ENCODE data around the gene FEN1.

The FEN1 gene

GRCh38 chr11:61817471-61818202 lies 24.9 kb downstream of the FEN1 start:
- no peak for DNase-seq (ENCODE audit: low read depth)

DNA sequence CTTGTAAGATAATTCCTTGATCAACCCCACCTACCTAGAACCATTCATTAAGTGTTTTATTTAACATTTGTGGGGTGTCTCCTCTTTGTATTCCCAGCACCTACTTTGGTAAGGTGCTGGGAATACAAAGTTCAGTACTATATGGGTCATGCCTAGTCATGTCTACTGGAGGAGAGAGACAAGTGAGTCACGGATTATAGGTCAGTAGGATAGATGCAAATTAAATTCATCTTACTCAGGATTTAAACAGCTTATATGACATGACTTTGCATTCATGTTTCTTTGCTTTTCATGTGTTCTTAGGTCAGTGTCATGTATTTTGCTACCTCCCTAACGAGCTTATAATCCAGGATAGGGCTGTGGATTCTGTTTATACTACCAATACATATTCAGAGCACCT lies 27.5 kb downstream of the FEN1 start:
- DNase-seq (ENCODE audit: low read depth), result no peak

- DNase-seq (ENCODE audit: low read depth), result no peak
Measured at GRCh38 chr11:61826930-61827570, 34.3 kb downstream of the FEN1 start.

GRCh38 chr11:61827571-61828378 lies 35.1 kb downstream of the FEN1 start, which contains the start of gene FADS2:
TSS of gene FADS2 (plus strand) at chr11:61828300. CDS start at chr11:61828391, 91 bp downstream.
- DNase-seq (ENCODE audit: low read depth), result peak; percentile 45

- no peak for DNase-seq (ENCODE audit: low read depth)
Measured at GRCh38 chr11:61828379-61828628, 35.6 kb downstream of the FEN1 start.

DNA sequence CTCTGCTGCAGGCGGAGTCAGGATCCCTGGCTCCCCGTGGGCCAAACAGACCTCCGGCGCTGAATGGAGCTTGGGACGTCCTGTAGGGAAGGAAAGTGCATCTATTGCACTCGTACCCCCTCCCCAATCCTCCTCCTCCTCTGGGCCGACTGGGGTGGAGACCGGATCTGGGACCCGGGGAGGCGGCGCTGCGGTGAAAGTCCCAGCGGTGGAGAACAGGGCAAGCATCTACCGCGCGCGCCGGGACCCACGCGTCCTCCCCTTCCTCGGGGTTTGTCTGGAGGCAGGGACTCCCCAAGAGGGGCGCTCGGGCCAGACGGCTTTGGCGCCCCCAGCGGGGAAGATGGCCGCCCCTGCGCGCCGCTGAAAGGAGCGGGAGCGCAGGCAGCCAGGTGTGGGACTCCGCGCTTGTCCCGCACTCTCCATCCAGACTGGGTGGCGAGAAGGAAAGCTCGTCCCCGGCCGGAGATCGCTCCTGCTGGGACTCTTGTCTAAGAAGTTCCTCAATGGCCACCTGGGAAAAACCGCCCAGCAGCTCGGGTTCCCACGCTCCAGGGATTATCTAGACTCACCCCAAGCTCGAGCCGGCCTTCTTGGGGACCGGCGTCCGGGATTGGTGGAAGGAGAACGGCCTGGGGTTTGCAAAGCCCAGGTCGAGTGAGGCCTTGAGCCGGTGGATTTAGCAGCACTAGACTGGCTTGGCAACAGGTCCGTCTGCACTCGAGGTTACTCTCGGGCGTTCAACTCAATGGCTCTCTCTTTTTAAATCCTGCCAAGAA lies 36.1 kb downstream of the FEN1 start:
- no peak for DNase-seq (ENCODE audit: low read depth)

- no peak for DNase-seq (ENCODE audit: low read depth)
Measured at GRCh38 chr11:61829806-61830205, 37.1 kb downstream of the FEN1 start.

GRCh38 chr11:61830237-61831105 lies 37.8 kb downstream of the FEN1 start:
- DNase-seq (ENCODE audit: low read depth), result no peak

DNA sequence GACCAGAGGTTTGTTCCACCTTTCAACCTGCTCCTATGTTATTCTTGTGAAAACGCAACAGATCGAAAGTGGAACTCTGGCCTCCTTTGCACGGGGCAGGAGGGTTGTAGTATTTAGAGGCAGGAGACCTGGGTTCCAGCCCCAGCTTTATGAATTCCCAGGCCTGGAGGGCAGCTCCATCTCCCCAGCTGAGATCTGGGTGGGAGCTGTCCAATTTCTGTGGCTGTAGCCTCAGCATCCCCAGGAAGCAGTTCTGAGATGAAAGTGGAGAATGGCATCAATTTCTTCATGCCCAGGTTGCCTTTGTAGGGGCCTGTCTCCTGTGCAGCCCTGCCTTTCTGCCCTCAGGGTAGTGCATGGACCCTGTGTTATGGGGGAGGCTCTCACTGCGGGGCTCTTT lies 39.5 kb downstream of the FEN1 start:
- DNase-seq (ENCODE audit: low read depth), result no peak

GRCh38 chr11:61832754-61833153 lies 40.0 kb downstream of the FEN1 start:
- no peak for DNase-seq (ENCODE audit: low read depth)

DNA sequence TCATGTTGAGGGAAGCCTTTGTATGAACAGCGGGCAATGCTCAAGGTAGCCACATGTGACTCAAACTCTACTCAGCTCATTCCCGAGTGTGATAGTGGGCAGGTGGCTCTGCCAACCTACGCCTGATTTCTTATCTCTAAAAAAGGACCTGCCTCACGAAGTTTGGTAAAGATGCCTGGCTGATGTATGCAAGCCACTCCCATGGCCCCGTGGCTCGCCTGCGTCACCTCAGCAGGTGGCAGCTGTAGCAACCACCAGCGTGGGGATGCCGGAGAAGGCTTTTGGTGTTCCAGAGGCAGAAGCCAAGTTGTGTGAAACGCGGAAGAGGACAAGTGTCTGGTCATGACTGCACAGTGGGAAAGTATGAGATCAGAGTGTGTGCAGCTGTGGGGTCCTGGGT lies 40.8 kb downstream of the FEN1 start:
- no peak for DNase-seq (ENCODE audit: low read depth)

DNA sequence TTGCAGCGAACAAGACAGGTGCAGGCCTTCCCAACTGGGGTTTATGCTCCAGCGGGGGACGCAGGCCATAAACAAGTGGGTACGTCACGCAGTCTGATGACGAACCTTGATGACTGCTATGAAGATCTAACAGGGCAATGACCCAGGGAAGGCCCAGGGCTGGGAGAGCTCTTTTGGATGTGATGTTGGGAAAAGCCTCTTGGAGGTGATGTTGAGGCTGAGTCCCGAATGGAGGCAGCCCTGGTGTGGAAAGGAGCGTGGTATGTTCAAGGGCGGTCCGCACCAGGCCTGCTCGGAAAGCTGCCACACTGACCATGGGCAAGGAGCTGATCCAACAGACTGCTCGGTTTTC lies 41.2 kb downstream of the FEN1 start:
- DNase-seq (ENCODE audit: low read depth), result no peak

DNA sequence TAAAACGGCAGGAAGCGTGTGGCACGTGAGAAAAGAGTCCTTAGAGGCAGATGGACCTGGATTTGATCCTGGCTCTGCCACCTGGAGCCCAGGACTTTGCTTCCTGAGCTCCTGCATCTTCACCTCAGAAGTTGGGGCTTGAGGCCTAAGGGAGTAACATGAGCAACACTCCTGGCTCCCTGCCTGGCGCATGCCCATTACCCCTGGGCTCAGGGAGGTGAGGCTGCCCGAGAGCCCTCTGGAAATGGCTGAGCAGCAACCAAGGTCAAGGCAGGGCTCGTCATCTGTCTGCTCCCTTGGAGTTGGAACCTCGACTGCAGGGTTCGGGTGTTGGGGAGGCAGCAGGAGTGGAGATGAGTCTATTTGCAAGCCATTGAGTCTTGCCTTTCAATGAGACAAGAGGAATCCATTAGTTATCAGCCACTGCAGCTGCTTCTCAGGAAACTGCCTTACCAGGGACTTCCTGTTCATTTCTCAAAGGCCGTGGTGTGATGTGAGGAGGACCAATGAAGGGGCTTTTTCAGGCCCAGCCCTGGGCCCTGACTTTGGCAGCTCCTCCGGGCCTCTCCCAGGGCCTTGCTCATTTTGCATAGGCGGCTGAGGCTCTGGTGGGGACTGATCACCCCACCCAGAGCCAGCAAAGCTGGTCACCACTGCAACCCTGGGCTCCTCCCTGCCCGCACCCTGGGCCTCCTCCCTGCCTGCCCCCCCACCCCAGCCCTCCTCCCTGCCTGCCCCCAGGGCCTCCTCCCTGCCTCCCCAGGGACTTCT lies 41.8 kb downstream of the FEN1 start:
- no peak for DNase-seq (ENCODE audit: low read depth)

DNA sequence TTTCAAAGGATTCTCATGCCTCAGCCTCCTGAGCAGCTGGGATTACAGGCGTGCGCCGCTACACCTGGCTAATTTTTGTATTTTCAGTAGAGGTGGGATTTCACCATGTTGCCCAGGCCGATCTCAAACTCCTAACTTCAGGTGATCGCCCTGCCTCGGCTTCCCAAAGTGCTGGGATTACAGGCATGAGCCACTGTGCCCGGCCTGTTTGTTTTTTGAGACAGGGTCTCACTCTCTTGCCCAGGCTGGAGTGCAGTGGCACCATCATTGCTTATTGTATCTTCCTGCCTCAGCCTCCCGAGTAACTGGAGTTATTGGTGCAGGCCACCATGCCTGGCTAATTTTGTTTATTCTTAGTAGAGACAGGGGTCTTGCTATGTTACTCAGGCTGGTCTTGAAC lies 43.5 kb downstream of the FEN1 start:
- DNase-seq (ENCODE audit: low read depth), result no peak

GRCh38 chr11:61837411-61838005 lies 44.8 kb downstream of the FEN1 start:
- no peak for DNase-seq (ENCODE audit: low read depth)

DNA sequence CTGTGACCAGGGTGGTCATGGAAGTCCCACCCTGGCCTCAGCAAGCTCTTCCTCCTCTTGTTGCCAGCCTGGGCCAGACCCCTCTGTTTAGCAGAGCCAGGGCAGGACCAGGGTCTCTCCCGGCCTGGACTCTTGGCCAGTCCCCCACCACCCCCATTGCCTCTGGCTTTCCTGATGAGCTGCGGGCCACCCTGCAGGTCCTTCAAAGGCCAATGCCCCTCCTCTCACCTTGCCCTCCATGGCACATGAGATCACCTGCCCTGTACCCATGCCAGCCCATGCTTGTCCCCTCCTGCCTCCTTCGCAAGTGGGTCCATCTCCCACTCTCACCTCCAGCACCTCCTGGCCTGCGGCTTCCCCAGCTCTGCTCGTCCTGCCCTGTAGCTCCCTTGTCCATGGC lies 45.8 kb downstream of the FEN1 start:
- DNase-seq (ENCODE audit: low read depth), result no peak

DNA sequence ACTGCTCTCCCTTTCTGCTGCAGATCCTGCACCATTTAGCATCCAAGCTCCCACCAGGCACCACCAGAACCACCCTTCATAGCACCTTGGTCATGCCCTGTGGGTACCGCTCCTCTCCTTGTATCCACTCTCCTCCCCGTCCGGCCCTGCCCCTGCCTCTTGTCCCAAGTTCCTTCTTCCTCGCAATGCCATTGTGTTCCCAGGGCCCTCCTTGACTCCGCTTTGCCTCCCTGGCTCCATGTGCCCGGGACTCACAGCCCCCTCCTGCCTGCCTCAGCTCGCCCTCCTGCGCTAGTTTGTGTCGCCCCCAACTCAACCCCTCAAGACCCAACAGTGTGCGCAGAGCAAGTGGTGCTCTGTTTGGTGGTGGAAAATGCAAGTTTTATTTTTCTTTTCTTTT lies 46.2 kb downstream of the FEN1 start:
- DNase-seq (ENCODE audit: low read depth), result no peak

GRCh38 chr11:61839742-61840141 lies 47.0 kb downstream of the FEN1 start:
- no peak for DNase-seq (ENCODE audit: low read depth)

GRCh38 chr11:61840371-61840770 lies 47.7 kb downstream of the FEN1 start:
- DNase-seq (ENCODE audit: low read depth), result no peak

Data from activated T-cell treated with anti-CD3 and anti-CD28 coated beads for 24 hours (primary cell).